HG02852 (cell line): ENCODE results near the gene UMAD1.
A peak's percentile ranks its signal among the peaks of the same experiment; 100 is the strongest.

ENCODE experiments used
- ATAC-seq: cut with Tn5 transposase; IDR thresholded peaks from one replicate; pipeline ENCODE4 v1.9.1; 2021; ENCODE audit warnings: mild to moderate bottlenecking, moderate library complexity; ENCODE audit not compliant: unreplicated experiment

The UMAD1 gene

DNA sequence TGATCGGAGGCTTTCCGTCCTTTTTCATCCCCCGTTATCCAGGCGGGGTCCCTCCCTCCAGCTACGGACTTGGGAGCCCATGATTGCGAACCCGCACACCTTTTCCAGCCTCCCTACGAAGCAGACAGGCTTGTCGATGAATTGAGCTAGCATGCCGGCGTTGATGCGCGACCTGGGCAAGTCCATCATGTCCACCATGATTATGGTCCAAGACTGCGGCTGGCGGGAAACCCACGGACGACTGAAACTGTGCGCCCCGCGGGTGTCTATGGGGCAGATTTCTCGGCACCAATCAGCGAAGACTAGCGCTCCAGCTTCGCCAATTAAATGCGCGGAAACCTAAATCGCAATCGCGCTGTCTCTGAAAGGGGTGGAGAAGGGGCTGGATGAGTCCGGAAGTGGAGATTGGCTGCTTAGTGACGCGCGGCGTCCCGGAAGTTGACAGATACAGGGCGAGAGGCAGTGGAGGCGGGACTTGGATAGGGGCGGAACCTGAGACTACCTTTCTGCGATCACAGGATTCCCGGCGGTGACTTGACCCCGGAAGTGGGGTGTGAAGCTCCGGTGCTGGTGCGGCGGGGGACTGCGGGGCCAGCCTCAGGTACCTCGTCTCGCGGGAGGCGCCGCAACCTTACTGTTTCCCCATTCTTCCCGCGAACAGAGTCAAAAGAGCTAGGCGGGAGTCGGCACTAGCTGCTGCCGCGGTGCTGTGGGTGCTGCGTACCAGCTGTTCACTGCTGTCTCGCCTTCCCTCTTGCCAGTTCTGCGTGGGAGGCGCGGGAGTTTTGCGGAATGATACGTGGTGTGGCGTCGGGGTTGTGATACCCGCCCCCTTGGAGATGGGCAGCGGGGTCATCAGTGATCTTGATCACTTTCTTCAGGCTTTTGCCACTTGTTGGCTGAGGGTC is at the start of gene UMAD1:
TSS of gene UMAD1 (plus strand) at position 532 of the 908 bp plus-strand sequence. CDS start 32,620 bp downstream, outside the sequence.
- ATAC-seq = peak; percentile 96

DNA sequence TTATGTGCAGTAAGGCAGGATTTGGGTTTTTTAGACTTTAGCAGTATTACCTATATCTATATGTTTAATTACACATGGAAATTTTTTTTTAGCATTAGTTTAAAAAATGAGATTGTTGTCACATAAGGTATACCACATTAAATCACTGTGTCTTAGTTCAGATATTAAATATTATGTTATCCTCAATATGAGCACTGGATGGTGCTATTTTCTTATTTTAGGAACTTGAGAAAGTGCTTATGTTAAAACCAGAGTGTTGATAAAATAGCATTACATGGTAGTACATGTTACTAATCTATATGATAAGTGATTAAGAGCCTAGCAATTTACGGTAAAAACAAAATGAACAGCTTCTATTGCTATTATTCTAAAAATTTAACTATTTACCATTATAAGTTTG is 45.1 kb upstream of the UMAD1 start:
- no peak for ATAC-seq

DNA sequence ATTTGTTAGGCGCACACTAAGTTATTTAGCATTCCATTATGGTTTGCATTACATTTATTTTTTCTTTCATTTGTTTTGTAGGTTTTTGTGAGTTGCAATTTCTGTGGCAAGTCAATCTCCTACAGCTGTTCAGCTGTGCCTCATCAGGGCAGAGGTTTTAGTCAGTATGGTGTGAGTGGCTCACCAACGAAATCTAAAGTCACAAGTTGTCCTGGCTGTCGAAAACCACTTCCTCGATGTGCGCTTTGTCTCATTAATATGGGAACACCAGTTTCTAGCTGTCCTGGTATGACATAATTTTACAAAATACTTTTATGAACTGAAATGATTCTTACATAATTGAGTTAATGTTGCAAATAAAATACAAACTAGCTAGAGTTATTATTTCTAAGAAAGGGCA is 44.4 kb upstream of the UMAD1 start:
- ATAC-seq = no peak

DNA sequence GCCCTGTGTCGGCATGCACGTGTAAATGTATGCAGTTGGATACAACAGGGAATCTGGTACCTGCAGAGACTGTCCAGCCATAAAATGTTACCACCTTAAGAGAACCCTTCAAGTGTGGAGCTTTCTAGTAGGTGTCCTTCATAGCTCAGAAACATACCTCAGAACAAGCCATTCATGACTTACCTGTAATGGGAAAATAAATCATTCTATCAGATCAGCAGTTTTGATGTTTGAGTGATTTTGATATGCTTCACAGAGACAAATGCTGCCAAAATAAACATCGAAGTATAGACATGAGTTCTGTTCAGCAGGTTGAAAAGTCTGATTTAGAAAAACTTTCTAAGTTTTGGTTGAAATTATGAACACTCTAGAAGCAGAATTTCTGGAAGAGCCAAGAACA is 33.5 kb upstream of the UMAD1 start:
- no peak for ATAC-seq

DNA sequence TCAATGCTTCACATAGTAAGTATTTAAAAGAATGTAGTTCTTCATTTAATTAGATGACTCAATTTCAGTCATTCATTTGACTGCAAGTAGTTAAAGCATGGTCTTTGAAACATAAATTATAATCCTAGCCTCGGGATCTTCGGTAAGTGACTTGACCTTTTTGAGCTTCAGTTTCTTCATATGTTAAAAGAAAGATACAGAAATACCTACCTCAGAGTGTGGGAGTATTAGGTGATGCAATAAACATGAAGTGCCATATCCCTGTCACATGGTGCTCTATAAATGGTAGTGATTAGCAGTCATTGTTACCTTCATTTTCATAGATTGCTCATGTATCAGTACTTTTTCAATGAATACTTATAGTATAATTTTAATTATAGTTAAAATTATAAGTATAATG is 31.2 kb upstream of the UMAD1 start:
- no peak for ATAC-seq

DNA sequence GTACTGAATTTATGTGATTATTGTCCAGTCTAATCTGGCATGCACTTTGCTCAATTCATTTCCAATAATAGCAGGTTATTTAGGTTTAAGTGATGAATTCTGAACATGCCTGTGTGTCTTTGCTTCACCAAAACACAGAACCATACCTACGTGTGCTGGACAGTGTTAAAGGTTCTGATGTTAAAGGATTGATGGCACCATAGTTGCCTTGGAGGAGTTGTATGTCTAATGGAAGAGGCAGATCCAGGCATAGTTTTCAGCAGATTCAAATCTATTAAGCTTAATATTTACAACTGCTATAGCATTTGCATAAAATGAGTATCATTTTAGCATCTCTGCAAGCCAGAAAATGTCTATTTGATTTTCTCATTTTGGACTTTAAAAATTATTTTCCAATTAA is 28.0 kb upstream of the UMAD1 start:
- ATAC-seq = no peak

DNA sequence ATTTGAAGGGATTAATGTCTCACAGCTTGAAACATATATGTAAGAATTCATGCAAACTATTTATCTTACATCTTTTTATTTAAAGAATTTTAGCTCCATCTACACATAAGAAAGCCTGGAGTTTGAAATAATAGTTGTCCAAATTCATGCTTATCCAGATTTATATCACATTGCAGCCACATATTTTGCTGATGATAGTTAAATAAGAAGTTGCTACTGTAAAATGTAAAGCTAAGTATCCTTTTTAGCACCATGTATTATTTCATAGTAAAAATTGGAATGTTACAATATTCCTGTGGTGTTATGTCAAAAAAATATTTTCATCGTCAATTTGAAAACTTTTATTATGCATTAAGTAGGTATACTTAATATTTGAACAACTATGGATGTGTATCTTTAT is 27.3 kb upstream of the UMAD1 start:
- no peak for ATAC-seq

DNA sequence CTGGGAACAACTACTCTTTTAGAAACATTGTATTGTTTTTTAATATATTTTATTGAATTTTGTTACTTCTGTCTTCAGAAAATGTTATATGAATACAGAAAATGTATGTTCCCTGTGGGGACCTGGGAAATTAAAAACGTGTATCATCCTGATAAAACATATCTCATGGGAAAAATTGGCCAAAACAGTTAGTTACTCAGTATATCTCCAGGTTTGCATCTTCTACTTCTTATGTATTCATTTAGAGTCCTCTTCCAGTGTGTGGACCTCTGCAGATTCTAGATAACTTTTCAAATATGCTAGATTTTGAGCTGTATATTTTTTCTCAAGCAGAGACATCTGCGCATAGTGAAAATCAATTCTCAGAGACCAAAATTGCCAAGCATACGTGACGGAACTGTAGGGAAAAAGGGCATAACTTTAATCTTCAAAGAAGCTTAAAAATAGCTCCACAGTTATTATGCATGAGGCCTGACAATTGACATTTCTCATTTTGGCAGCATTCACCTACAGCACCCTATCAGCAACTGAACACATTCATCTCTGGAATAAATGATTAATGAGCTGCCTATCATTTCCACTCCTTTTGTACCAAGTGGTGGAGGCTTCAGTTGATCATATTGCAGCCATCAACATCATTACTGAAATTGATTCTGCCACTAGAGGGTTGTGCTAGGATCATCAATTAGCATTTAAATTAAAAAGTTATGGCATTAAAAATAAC is 26.4 kb upstream of the UMAD1 start:
- no peak for ATAC-seq

DNA sequence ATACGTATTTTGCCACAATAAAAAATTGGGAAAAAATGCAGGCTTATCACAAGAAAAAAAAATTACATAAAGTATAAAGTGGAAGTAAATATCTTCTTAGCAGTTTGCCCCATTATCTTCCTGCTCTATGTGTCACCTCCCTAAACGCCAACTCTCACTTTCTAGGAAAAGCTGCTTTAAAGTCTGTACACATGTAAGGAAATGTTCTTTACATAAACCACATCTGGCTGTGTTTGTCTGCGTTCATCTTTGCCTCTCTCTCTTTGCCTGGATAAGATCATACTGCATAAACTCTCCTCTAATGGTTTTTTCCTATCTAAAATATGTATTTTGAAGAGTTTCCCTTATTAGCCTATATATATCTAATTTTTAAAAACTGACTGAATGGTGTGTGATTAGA is 23.0 kb upstream of the UMAD1 start:
- ATAC-seq = no peak

DNA sequence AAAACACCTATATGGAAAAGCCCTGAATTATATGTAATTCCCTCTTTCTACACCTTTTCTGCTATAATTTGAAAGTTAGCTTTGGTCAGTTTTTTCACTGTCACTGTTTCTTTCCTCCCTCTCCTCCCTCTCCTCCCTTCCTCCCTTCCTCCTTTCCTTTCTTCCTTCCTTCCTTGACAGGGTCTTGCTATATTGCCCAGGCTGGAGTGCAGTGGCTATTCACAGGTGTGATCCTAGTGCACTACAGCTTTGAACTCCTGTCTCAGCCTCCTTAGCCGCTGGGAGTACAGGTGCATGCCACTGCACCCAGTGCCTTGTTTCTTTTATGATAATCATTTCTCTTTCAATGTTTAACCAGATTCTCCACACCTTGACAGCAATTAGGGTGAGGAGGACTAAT is 22.1 kb upstream of the UMAD1 start:
- ATAC-seq = no peak

DNA sequence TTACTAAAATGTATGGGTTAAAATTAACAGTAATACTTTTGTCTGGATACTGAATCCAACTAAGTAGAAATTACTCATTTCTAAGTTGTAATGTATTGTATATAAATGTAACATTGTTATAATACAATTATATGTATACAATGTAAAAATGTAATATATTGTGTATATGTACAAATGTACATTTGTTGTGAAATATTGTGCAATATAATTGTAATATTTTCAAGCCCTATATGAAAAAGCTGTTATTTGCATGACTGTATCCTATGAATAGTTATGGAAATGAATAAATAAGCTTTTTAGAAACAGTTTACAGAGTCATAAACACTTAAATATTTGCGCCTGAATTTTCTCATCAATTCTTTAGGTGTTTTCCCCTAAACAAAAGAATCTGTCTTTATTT is 20.3 kb upstream of the UMAD1 start:
- no peak for ATAC-seq

DNA sequence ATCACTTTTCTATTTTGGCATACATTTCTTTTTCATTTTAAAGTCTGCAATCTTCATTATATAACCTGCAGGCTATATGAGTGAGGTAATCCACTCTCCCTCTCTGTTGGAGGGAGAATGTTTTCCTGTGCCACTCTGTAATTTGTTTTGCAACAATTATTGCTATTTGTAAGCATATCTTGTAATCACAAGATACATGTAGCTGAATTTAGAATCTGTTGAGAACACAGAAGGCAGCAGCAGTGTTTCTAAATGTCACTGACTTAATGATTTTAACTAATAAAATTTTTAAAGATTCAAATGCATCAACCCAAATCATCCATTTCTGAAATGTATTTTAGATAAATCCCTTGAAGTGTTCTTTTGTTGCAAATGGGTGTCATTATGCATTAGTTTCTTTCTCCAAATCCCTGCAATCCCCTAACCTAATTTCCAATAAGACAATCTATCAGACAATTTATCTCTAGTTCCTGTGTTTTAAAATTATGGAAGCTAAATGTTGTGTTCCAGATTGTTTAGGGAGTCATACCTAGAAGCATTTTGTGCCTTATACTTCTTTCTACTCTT is 19.8 kb upstream of the UMAD1 start:
- no peak for ATAC-seq

DNA sequence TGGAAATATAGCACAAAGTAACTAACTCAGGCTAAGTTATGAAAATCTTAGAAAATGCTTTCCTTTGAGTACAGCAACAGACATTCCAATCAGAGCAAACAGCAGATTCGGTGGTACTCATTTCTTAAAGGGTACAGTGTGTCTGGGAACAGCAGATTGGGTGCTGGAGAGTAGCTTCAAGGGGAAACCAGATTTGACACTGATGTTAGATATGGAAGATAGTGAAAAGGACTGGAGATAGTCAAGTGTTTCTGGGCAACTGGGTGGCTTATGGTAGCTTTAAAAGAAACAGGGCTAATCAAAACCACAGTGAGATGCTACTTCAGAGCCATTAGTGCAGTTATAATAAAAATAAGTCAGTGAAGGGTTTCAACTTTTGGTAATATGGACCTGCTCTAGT is 12.1 kb upstream of the UMAD1 start:
- ATAC-seq = no peak

DNA sequence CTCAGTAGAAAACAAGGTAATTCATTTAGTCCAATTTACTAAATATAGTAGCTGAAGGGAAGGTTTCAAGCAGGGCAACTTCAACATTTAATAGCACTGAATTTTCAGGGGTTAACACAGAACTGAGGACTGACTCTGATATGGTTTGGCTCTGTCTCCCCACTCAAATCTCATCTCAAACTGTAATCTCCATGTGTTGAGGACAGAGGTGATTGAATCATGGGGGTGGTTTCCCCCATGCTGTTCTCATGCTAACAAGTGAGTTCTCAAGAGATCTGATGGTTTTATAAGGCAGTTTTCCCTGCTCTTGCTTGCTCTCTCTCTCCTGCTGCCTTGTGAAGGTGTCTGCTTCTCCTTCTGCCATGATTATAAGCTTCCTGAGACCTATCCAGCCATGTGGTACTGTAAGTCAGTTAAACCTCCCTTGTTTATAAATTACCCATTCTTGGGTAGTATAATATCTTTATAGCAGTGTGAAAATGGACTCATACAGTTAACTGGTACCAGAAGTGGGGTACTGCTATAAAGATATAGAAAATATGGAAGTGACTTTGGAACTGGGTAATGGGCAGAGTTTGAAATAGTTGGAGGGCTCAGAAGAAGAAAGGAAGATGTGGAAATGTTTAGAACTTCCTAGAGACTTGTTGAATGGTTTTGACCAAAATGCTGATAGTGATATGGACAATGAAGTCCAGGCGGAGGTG is 9.8 kb upstream of the UMAD1 start:
- no peak for ATAC-seq

DNA sequence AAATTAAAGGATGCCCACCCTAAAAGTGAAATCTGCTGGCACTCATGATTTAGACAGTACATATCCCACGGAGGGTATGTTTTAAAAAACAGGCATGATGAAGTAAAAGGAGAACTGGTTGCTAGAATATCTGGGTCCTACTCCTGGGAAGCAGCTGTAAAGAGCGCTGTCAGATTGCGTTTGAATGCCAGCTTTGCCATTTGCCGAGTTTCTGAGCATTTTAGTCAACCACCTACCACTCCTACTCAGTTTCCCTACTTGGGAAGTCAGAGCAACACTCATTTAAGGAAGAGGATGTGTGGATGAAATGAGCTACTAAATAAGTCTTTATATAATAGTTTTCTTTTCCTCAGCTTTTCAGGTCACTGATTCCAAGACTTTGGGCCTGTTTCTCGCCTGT is 1.1 kb upstream of the UMAD1 start:
- ATAC-seq = no peak

DNA sequence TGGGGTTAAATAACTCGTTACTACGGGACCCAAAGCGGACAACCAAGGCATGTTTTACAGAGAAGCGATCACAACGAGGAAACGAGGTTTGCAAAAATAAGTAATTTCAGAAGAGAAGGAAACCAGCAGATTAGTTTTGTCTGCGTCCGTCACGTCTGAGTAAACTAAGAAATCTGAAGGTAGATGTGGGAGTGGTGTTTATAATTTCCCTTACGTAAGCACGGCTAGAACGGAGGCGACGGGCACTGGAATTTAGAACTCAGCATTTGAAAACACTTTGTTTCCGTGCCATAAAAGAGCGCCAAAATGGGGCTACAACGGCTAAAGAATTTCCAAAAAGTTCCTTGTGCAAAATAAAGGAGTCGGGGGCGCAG is 718 bp upstream of the UMAD1 start:
- peak; percentile 12 for ATAC-seq

DNA sequence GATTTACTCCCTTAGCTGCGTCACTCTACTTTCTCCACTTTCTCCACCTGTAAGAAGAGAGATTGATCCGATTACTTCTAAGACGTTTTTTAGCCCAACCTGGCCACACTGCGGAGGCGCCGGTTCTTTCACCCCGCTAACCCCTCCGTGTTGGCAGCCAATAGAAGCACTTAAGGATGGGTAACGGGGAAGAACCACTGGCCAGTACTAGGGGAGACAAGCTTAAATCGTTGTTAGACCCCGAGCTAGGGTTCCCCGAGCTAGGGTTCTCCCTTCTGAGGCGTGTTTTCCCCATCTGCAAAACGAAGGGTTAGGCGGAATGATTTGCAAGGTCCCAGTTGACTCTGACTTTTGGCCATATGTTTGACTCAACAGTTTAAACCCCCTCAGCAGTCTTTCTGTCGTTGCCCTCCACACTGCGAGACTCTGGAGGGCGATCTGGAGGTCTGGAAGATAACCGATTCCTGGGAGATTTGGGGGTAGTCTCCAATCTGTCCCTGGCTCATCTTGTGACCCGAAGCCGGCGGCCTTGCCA is 644 bp downstream of the UMAD1 start:
- peak; percentile 11 for ATAC-seq

DNA sequence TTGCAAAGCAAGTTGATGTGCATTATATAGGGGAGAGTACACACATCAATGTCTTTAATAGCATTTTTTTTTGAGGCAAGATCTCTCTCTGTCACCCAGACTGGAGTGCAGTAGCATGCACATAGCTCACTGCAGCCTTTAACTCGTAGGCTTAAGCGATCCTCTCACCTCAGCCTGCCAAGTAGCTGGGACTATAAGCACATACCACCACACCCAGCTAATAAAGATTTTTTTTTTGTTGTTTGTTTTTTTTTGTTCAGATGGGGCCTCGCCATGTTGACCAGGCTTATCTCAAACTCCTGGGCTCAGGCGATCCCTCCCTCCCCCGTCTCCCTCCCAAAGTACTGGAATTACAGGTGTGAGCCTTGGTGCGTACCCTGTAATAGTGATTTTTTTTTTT is 1.5 kb downstream of the UMAD1 start:
- ATAC-seq = no peak

DNA sequence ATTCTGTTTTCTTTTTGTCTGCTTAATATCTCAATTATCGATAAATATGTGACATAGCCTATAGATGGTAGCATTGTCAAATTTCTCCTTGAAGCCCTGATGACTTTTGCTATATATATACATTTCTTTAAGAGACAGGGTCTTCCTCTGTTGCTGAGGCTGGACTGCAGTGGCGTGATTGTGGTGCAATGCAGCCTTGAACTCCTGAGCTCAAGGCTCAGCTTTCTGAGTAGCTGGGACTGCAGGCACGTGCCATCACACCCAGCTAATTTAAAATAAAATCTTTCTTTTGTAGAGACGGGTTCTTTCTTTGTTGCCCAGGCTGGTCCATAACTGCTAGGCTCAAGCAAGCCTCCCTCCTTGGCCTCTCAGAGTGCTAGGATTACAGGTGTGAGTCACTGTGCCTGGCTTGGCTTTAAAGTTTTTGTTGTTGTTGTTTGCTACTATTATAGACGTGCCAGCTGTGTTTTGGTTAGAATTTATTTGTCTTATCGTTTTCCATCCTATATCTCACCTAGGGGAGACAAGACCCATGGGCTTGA is 7.0 kb downstream of the UMAD1 start:
- ATAC-seq = no peak

DNA sequence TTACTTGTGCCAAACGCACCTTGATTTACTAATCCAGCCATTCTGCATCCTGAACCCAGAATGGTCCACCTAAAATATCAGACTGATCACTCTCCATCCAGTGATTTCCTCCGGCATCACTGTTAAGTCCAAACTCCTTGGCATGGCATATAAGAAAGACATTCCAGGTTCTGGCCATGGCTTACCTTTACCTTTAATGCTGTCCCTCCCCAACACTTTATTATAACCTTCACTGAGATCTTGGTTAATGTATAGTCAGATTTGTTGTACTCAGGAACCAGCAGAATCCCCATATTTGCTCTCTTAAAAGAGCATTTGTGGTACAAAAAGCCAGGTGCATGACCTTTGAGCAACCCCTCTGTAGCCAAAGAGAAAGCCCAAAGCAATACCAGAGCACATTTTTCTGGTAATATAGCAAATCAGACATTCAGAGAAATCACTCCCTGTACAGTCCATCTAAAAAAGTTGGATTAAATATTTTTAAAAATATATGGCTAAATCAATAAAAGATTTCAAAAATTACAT is 10.2 kb downstream of the UMAD1 start:
- no peak for ATAC-seq

DNA sequence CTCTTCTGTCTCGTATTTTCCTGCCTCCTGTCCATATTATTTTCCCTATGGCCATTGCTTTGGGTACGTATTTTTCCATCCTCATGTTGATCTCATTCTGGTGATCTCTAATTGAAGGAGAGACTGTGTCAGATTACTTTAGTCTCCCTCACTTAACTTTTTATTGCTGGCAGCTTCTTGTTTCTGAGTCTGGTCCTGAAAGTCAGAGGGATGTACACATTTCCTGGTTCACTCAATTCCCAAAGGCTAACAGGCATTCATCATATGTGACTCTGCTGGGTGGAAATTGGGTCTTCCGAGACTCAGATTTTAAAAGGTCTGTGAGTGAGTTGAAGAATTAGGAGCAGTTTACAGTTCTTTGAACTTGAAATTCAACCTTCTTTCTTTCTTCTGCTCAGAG is 10.9 kb downstream of the UMAD1 start:
- ATAC-seq = no peak
